Activated T-cell treated with anti-CD3 and anti-CD28 coated beads for 48 hours (primary cell): ENCODE data around the gene CDON.
"Not testable (repeated sequence)": the region's sequence is repeated elsewhere in the genome, so short reads cannot be mapped to it uniquely, and the experiment has no call there.

ENCODE experiments used
- DNase-seq: peaks from one replicate; pipeline ENCODE4 v3.0.0-alpha.2; 2020; ENCODE audit warnings: low read depth

CDON gene

DNA sequence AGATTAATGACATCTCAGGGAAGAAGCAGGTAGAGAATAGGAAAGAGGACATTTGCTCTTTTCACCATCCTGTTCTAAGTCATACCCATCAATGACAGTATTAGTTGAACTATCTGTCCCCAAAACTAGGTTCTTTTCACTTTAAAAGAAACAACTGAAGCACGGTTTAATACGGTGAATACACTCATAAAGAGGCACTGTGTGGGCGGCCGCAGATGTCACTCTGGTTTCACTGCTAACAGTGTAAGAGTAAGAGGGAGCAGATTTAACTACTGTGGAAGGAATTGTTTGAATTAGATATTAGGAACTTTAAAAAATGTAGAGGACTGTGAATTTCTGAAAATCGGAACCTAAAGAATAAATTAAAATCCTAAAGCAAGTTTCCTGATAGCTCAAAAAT, 67.4 kb downstream of the CDON start:
- peak; percentile 54 for DNase-seq

GRCh38 chr11:125994509-125994908, 68.2 kb downstream of the CDON start:
- DNase-seq, result no peak

GRCh38 chr11:125992893-125993292, 69.8 kb downstream of the CDON start:
- DNase-seq, result no peak

DNA sequence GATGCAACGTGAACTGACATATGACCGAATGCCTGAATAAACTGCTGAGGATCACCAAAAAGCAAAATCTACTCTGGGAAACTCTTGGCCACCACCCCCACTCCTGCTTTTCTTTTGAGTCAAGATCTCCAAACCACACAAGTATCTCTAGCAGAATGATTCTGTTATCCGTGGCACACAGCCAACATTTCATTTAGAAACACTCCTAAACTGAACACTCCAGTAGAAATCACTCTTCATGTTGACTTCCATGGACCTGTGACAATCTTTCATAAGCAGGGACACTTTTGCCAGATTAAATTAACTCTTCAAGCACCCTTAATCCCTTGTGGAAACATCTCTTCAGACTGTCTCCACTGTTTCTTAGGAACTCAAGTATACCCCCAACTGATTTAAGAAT, 72.4 kb downstream of the CDON start:
- no peak for DNase-seq

GRCh38 chr11:125987066-125987641, 75.5 kb downstream of the CDON start:
- DNase-seq, result no peak

DNA sequence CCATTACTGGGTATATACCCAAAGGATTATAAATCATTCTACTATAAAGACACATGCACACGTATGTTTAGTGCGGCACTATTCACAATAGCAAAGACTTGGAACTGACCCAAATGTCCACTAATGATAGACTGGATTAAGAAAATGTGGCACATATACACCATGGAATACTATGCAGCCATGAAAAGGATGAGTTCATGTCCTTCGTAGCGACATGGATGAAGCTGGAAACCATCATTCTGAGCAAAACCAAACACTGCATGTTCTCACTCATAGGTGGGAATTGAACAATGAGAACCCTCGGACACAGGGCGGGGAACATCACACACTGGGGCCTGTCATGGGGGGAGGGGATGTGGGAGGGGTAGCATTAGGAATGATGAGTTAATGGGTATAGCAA, 76.7 kb downstream of the CDON start:
- not testable (repeated sequence) for DNase-seq

- DNase-seq, result no peak
These were observed 80.3 kb downstream of the CDON start for GRCh38 chr11:125982348-125982730.

DNA sequence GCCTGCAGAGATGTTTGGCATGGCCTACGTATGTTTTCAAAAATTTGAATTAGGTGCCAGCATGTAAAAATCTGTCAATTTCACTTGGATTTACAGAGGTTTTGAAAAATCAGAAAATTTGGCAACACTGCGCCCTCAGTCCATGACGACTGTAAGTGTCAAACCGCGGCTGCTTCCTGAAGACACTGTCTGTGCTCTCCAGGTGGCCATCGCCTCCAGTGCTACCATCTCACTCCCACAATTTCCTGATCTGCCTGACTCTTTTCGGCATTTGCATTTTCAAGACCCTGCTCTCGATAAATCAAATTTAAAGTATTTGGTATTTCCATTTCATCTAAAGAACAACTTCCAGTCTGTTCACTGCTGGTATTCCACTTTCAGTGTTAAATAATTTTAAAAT, 82.2 kb downstream of the CDON start:
- DNase-seq, result no peak

- DNase-seq, result no peak
These were observed 83.2 kb downstream of the CDON start for GRCh38 chr11:125979511-125979910.

DNA sequence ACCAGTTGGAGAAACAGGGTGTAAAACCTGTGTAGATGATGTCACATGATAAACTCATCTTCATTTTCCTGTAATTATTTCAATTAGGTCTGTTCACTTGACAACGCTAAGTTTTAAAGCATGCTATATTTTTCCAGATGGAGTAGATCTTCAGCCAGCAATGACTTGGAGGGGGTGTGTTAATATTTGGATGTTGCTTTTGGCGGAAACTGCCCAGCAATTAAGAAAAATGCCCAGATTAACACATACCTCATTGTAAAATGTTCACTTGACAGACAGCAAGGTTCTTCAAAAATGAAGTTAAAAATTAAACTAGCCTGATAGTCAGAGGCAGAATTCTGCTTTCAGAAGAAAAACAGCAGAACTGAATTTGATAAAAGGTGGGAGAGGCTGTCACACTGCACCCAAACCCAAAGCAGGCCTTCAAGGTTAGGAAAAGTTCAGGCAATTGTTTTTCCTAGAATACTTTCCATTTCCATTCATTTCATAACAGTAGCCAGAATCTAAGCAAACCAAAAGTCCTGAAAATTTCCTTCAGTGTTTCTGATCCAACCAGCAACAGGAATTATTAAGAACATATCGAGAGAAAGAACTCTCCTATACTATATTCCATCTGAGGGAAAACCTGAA, 83.8 kb downstream of the CDON start:
- DNase-seq, result no peak

DNA sequence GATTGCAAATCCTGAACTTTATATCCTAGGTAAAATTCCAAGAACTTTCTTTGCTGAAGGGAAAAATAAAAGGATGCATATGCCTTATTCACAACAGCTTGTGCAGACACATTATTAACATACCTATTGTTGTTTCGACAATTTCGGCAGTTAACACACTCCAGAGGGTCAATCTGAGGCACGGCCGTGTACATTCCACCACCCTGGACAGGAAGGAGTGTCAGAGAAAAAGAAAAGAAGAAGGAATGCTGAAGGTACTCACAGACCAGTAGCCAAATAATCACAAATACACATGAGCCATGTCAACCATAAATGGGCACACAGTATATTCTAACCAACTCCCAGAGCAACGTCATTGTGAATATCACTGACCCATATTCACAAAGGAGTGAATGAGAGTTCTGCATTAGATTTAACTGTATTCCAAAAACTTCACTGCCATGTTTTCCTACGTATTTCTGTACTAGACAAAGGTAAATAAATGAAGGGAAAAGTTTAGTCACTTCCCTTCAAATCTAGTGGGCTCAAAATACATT, 84.4 kb downstream of the CDON start:
- DNase-seq, result no peak

- DNase-seq, result no peak
These were observed 85.3 kb downstream of the CDON start for GRCh38 chr11:125977333-125977732.

DNA sequence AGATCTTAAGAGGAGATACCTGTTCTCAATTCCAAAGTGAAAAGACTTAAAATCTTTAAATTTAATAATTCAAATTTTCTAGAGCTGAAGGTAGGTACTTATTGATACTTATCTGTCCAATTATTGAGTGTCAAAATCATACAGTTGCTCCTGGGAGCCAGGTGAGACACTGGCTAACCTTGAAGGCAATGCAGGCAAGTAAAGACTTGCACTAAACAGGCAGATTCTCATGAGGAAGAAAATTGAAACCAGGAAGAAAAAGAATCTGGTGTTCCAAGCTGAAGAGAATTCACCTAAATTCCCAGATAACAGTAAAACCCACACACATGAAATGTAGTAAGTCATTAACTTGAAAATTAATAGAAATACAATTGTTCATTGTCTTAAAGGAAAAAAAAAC, 86.5 kb downstream of the CDON start:
- DNase-seq, result no peak

DNA sequence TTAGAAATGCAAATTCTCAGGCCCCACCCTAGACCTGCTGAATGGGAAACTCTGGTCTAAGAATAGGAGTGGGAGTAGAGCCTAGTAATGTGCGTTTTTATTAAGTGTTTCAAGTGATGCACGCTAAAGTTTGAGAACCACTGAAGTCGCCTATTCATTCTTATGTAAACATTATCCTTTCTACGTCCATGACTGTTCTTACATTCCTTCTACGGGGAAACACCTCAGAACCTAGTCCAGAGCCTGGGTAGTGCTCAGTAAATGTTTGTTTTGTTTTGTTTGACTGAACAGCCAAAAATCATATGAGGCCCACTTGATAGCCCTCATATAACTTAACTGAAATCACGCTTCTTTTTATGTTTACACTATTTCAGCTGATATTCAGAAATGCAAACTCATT, 87.0 kb downstream of the CDON start:
- no peak for DNase-seq

DNA sequence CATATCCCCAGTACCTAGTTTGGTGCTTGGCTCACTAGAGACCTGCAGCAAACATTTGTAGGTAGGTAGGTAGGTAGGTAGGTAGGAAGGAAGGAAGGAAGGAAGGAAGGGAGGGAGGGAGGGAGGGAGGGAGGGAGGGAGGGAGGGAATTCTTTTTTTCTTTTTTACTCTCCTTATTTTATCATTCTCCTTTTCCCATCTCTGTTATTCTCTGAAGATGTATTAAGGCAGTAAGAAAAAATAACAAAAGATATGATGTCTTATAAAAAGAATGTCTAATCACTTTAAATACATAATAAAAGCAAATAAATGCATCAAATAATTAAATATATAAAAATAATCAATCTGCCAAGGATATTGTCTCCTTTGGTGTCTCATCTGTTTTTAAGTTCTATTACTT, 88.4 kb downstream of the CDON start:
- DNase-seq, result no peak

- DNase-seq, result no peak
These were observed 91.0 kb downstream of the CDON start for GRCh38 chr11:125971618-125972017.

DNA sequence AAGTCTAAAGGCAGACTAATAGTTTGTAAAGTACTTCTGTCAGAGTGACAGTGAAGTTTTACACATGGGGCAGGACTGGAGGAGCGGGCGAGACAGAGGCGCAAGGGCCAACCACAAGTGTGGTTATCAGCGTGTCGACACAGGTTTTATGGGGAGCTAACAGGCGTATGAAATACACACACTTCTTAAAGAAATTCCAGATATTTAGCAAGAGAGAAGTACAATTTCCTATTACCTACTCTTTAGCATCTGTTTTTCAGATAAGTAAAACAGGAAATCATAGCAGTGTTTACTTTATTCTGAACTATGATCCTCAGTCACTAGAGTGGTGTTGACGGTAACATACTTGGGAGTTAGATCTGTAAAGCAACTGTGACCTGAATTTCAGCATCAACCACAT, 94.3 kb downstream of the CDON start:
- no peak for DNase-seq

DNA sequence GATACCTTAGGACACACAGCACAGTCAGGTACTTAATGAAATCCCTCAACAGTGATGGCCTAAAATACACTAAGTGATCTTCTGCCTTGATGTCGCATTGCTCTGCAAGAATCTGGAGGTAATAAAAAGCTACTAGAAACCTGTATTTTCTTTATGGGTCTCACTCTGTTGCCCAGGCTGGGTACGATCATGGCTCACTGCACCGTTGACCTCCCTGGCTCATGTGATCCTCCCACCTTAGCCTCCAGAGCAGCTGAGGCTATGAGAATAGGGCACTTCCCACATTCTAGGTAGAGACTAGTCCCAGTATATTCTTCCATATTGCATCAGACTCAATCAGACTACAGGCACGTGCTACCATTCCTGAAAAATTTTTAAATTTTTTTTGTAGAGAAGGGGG, 95.2 kb downstream of the CDON start:
- no peak for DNase-seq

DNA sequence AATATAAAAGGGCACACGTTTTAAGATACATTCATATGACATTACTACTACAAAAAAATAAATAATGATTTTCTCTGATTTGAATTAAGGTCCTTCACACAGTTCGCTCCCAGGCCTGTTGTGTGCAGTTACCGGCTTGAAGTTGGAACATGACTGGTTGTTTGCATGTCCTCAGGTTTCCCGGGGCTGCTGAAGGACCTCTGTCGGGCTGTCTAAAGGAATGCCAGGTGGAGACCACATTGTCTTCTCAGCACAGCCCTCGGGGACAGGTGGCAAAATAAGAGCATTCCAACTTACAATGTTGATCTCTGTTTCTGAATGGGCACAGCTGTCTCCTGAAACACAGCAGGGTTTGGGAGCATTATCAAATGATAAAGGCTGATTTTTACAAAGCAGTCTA, 101.9 kb downstream of the CDON start:
- DNase-seq, result no peak

GRCh38 chr11:125959931-125960330, 102.7 kb downstream of the CDON start:
- no peak for DNase-seq

DNA sequence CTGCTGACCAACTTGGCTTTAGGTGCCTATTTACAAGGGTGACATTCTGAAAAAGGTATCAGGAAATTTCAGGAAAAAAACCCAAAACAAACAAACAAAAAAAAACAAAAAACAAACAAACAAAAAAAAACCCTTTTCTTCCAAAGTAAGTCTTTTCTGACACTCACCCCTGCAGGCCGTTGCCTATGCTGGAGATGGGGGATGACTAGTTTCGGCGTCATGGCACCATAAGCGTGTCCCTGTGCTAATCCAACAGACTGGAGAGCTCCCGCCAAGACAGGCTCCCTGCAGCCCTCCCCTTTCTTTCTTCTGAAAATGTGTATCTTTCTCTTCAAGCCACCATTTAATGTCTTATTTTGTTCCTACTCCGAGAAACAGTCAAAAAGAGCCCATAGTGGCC, 103.2 kb downstream of the CDON start:
- DNase-seq, result no peak

DNA sequence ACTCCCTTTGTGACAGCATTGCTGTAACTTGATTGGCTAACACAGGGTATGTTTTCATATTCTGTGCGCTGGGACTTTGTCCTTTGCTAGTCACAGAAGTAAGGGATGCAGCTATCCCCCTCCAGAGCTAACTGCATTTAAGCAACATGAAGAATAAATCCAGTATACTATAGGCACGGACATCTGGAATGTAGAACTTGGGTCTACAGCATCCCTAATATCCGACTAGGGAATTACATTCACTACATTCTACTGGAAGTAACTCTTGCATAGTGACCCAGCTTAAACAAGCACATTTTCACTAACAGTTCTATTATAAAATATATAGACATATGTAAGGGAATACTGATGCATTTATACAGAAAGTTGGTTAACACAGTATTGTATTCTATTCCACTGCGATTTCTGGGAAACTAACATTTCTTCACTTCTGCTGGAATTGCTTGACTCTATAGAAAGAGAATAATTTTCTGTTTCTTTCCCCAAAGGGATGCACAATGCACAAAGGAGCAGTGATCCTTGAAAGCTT, 103.7 kb downstream of the CDON start:
- no peak for DNase-seq

- DNase-seq, result no peak
These were observed 104.9 kb downstream of the CDON start for GRCh38 chr11:125957618-125958332.
